GM20431 (cell line): Measurements from ENCODE around the gene PLCD1.

ENCODE experiments used
- in situ Hi-C: fragments of 300-500 bp; cut with MseI, MboI; formaldehyde crosslinking; loops from one replicate; pipeline ENCODE4 v1.15.0; 2020; ENCODE audit warnings: low sequenced_read_pairs; ENCODE audit not compliant: unreplicated experiment

Gene PLCD1

GRCh38 chr3:38003371-38003816 is 26.0 kb downstream of the PLCD1 start:
- in situ Hi-C loops = no loop called here

DNA sequence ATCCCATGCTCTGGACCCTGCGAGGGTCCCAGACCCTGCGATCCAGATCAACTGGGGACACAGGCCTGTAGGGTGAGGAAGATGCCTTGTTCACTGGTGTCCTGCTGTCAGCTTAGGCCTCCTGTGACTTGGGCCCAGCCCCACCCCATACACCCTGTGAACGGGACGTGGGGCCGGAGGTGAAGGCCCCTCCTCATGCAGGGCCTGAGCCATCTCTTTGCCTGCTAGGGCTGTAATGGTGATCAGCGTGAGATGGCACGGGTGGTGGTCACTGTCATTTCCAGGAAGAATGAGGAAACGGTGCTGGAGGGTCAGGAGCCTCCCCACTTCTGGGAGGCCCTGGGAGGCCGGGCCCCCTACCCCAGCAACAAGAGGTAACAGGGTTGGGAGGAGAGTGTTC is 26.5 kb downstream of the PLCD1 start:
- in situ Hi-C loops = no loop called here

DNA sequence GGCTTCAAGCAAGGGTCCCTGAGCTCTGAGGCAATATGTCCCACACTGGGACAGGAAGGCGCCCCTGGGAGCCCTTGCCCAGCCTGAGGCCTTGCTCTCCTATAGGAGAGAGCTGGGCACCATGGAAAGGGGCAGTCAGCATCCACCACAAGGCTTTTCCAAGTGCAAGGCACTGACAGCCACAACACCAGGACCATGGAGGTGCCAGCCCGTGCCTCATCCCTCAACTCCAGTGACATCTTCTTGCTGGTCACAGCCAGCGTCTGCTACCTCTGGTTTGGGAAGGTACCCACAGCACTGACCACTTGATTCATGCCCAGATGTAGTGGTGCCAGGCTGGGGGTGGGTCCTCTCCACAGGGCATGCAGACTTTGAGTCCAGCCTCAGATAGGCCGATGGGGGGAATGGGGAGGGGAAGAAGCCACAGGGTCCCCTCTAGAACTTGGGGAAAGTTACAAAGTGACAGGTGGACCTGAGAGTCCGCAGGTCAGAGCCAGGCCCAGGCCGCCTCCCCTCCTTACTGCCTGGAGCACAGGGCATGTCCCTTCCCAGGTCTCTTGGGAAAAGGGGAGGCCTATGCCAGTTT is 27.1 kb downstream of the PLCD1 start:
- in situ Hi-C loops = no loop called here

DNA sequence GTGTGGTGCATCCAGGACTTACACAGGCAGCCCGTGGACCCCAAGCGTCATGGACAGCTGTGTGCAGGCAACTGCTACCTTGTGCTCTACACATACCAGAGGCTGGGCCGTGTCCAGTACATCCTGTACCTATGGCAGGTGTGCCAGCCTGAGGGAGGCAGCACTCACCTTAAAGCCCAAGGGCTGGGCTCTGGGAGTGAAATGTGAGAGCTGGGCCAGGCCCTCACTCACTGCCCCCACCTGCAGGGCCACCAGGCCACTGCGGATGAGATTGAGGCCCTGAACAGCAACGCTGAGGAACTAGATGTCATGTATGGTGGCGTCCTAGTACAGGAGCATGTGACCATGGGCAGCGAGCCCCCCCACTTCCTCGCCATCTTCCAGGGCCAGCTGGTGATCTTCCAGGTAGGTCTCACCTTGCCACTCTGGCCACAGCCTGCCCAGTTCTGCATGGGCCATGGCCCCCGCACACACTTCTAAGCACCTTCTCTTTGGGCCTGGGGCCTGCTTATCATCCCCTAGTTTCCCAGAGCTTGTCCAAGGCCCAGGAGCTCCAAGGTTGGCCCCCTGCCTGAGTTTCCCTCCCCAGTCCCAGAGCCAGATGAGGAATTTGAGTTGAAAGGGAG is 27.9 kb downstream of the PLCD1 start:
- in situ Hi-C loops = no loop called here

DNA sequence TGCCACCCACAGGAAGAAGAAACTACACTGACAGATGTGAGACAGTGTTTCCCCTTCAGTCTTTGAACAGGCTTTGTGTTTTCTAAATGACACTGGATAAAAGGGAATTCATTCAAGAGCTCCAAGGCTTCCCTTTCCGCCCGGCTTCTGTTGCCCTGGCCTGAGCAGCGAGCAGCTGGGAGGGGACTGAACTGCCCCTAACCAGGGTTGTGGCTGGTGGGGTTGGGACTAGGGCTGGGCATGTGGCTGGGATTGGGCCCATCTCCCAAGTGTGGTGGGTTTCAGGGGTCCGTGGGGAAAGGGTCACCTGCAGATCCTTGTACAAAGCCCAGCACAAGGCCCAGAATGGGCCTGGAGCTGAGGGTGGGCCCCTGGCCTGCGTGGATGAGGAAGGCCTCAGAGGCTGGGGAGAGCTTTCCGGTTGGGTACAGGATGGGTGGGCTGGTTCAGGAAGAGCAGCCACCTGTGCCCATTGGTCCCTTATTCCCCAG is 28.4 kb downstream of the PLCD1 start:
- in situ Hi-C loops = no loop called here

- in situ Hi-C loops = no loop called here
Observed at GRCh38 chr3:38000242-38000916, 29.1 kb downstream of the PLCD1 start.

DNA sequence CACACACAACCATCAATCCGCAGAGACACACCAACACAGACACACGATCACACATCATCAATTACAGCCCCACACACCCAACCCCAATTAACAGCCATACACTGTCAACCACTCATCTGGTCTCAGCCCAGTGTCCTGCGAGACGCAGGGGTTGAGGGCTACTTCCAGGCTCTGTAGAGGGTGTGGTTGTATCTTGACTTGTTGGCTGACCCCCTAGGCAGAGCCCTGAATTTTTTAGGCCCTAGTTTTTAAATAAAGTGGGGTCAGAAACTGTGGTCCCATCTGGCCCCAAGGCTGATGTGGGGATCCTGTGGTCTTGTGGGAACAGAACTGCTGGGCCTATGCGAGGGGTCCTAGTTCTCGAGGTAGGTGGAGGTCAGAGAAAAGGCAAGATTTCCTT is 29.6 kb downstream of the PLCD1 start:
- in situ Hi-C loops = no loop called here

- in situ Hi-C loops = no loop called here
Observed at GRCh38 chr3:37997791-37998370, 31.6 kb downstream of the PLCD1 start.

GRCh38 chr3:37997342-37997741 is 32.1 kb downstream of the PLCD1 start:
- in situ Hi-C loops = no loop called here

GRCh38 chr3:37996785-37997301 is 32.6 kb downstream of the PLCD1 start:
- in situ Hi-C loops = no loop called here

- in situ Hi-C loops = no loop called here
Observed at GRCh38 chr3:37995652-37996641, 33.5 kb downstream of the PLCD1 start.

GRCh38 chr3:37994639-37994972 is 34.8 kb downstream of the PLCD1 start:
- in situ Hi-C loops = no loop called here

DNA sequence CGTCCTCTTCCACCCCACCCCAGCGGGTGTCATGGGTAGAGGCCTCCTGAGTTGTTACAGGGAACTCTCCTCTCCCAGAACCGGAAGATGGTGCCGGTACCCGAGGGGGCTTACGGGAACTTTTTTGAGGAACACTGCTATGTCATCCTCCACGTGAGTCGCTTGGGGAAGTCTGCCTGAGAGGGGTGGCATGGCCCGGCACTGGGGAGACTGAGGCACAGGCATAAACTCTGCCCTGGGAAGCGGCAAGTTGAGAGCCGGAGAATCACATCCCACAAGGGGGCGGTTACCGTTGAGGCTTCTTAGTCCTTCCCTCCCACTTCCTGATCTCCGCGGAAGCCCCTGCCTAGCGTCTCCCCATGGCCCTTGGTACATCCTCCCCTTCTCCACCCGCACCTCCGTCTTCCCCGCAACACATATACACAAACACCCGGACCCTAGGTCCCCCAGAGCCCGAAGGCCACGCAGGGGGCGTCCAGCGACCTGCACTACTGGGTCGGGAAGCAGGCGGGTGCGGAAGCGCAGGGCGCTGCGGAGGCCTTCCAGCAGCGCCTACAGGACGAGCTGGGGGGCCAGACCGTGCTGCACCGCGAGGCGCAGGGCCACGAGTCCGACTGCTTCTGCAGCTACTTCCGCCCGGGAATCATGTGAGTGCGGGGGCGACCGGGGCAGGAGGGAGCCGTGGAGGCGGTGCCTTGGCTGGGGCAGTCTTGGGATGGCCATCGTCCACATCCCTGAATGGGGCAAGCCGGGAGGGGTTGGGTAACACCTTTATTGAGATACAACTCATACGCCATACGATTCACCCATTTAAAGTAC is 35.4 kb downstream of the PLCD1 start:
- in situ Hi-C loops = no loop called here

DNA sequence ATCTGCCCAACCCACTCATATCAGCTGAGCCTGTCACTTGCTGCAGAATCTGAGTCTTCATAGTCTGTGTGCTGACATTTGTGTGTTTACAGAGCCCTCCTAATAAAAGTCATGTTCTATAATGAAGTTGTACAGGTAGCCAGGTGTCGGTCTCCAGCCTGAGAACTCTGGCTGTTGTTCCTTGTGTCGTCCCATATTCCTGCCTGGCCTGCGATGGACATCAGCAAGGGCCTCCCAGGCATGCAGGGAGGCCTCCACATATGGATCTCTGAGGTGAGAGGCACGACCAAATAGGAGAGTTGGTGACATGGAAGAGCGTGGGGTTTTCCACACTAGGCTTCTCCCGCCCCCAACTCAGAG is 36.0 kb downstream of the PLCD1 start:
- in situ Hi-C loops = no loop called here

- in situ Hi-C loops = no loop called here
Observed at GRCh38 chr3:37993067-37993455, 36.4 kb downstream of the PLCD1 start.

DNA sequence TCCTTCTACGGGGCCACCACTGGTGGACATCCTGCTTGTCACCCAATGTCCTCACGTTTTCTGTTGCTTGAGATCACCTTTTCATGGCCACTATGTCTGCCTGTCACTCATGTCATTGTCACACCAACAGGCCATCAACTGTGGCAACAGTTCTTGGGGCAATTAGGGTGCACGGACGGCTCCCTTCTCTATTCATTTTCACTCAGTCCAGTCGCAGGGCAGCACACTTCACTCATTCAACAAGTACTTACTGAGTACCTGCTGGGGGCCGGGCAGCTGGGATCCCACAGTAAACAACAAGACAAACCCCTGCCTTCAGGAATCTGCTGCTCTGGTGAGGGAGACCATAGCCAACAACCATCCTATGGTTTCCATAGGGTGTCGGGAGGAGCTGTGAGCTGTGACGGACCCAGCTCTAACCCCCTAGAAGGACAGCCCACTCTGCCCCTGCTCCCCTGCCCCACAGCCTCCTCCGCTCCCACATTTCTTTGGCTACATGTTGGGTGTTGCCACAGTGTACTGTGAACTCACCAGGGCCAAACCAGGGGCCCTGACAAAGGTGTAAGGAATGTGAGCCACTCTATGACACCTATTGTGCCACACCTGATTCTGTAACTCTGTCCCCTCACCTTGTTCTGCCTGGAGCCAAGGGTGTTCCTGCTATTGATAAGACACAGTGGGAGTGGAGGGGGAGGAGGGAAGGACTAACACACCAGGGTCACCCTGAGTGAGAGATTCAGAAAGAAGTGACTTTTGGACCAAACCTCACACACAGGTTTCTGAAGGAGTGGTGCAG is 37.0 kb downstream of the PLCD1 start:
- in situ Hi-C loops = no loop called here

DNA sequence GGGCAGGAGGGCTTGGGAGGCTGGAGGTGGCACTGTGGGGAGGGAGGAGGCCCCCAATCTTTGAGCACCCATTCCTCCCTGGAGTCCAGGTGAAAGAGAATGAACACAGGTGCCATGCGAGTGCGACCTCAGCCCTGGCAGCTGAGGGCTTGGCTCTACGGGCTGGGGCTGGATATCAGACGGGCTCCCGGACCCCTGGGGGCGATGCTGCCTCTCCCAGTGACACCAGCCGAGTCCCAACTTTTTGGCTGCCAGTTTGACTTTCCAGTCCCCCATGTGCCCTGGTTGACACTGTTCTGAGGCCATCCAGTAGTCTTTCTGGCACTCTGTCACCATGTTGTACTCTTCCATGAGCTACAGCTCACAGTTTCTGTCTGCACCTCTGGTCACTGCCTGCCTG is 37.6 kb downstream of the PLCD1 start:
- in situ Hi-C loops = no loop called here

DNA sequence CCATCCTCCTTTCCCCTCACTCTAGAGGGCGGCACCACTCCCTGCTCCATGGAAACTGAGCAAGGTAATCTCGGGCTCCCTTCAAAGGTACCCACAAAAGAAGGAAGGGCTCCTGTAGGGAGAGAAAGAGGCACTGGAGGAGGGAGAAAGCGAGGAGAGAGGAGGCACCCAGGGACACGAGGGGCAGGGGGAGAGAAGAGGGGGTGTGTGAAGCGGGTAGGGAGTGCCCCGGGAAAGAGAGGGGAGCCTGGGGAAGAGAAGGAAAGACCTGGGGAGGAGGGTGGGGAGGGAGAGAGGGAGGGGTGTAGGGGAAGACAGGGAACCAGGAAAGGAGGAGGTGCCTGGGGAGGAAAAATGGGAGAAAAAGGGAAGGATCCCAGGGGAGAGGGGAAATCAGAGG is 38.3 kb downstream of the PLCD1 start:
- in situ Hi-C loops = no loop called here
